ENCODE data around the gene NF2. TPM values are rescaled to one million over a fixed set of nuclear protein-coding genes. Genes with fewer than 3 reads are reported as not detected.

The NF2 gene
- total RNA-seq, 1 donor from 2014 or later, result 35.4 TPM

DNA sequence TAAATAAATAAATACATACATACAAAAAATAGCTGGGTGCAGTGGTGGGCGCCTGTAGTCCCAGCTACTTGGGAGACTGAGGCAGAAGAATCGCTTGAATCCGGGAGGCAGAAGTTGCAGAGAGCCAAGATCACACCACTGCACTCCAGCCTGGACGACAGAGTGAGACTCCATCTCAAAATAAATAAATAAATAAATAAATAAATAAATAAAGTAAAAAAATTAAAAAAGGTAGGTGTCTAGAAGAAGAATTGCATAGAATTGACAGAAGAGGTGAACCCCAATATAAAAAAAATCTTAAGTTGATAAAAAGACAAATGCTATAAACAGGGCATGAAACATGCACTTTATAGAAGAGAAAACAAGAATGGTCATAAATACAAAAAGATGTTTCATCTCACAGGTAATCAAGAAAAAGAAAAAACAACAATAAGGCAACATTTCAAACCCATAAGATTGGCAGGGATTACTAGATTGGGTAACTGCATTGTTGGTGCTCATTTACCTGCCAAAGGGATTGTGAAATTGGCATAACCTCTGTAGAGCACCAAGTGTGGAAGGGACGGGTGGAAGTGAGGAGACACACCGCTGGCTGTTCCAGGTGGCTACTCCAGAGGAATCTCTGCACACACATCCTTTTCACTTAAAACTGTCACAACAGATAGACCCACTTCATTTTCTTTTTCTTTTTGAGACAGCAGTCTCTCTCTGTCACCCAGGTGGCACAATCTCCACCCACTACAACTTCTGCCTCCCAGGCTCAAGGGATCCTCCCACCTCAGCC is 44.7 kb downstream of the NF2 start:
- Mint-ChIP-seq H3K9me3 (ENCODE audit: unreplicated experiment) (no peaks in the 10 kb centered on the region), H3K27ac (ENCODE audit: unreplicated experiment) (no peak overlapping the region), H3K4me1 (ENCODE audit: low read depth, unreplicated experiment) (no peaks in the 10 kb centered on the region), H3K27me3 (ENCODE audit: unreplicated experiment) (peaks cover 1% of the 10 kb centered on the region), H3K36me3 (ENCODE audit: unreplicated experiment) (peaks cover 9% of the 10 kb centered on the region), H3K4me3 (ENCODE audit: unreplicated experiment) (no peak overlapping the region)
- DNase-seq, result no peak
- no peak for TF ChIP-seq CTCF (IDR thresholded peaks at IDR 0.05; ENCODE audit: partially characterized antibody, unreplicated experiment)

GRCh38 chr22:29650370-29650769 is 46.9 kb downstream of the NF2 start:
- no peak overlapping the region for H3K4me3 Mint-ChIP-seq (ENCODE audit: unreplicated experiment)
- peaks cover 9% of the 10 kb centered on the region for H3K4me1 Mint-ChIP-seq (ENCODE audit: low read depth, unreplicated experiment)
- no peak overlapping the region for H3K27ac Mint-ChIP-seq (ENCODE audit: unreplicated experiment)
- DNase-seq, result no peak
- no peaks in the 10 kb centered on the region for H3K9me3 Mint-ChIP-seq (ENCODE audit: unreplicated experiment)
- H3K36me3 Mint-ChIP-seq (ENCODE audit: unreplicated experiment), result peaks cover 3% of the 10 kb centered on the region
- peaks cover 1% of the 10 kb centered on the region for H3K27me3 Mint-ChIP-seq (ENCODE audit: unreplicated experiment)
- no peak for TF ChIP-seq CTCF (IDR thresholded peaks at IDR 0.05; ENCODE audit: partially characterized antibody, unreplicated experiment)

GRCh38 chr22:29651652-29652051 is 48.2 kb downstream of the NF2 start:
- Mint-ChIP-seq H3K4me3 (ENCODE audit: unreplicated experiment) (no peak overlapping the region), H3K4me1 (ENCODE audit: low read depth, unreplicated experiment) (peaks cover 9% of the 10 kb centered on the region), H3K9me3 (ENCODE audit: unreplicated experiment) (no peaks in the 10 kb centered on the region), H3K27ac (ENCODE audit: unreplicated experiment) (no peak overlapping the region), H3K27me3 (ENCODE audit: unreplicated experiment) (peaks cover 1% of the 10 kb centered on the region), H3K36me3 (ENCODE audit: unreplicated experiment) (no peaks in the 10 kb centered on the region)
- no peak for DNase-seq
- TF ChIP-seq CTCF (IDR thresholded peaks at IDR 0.05; ENCODE audit: partially characterized antibody, unreplicated experiment), result no peak

GRCh38 chr22:29654420-29654819 is 51.0 kb downstream of the NF2 start:
- H3K4me1 Mint-ChIP-seq (ENCODE audit: low read depth, unreplicated experiment), result peaks cover 12% of the 10 kb centered on the region
- H3K36me3 Mint-ChIP-seq (ENCODE audit: unreplicated experiment), result no peaks in the 10 kb centered on the region
- H3K27ac Mint-ChIP-seq (ENCODE audit: unreplicated experiment), result no peak overlapping the region
- no peaks in the 10 kb centered on the region for H3K9me3 Mint-ChIP-seq (ENCODE audit: unreplicated experiment)
- no peak for DNase-seq
- no peaks in the 10 kb centered on the region for H3K27me3 Mint-ChIP-seq (ENCODE audit: unreplicated experiment)
- no peak for TF ChIP-seq CTCF (IDR thresholded peaks at IDR 0.05; ENCODE audit: partially characterized antibody, unreplicated experiment)
- H3K4me3 Mint-ChIP-seq (ENCODE audit: unreplicated experiment), result no peak overlapping the region

DNA sequence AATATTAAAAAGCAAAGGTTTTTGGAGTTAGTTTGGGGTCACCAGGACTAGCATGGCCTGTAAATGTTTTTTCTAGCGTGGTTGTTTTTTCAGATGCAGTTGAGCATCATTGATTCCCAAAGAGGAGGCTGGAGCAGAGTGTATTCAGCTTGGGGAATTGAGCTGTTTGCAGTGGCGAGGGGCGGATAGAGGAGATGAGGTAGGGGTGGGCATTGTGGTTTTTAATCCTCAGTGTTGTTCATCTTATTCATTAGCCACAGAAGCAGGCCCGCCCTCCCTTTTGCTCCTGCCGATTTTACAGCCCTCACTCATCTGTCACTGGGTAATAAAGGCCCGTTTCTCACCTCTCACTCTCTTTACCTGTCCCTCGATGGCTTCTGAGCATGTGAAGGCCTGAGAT is 51.4 kb downstream of the NF2 start:
- Mint-ChIP-seq H3K36me3 (ENCODE audit: unreplicated experiment) (no peaks in the 10 kb centered on the region), H3K4me1 (ENCODE audit: low read depth, unreplicated experiment) (peaks cover 12% of the 10 kb centered on the region), H3K27ac (ENCODE audit: unreplicated experiment) (peak overlapping the region; percentile 23), H3K27me3 (ENCODE audit: unreplicated experiment) (no peaks in the 10 kb centered on the region), H3K9me3 (ENCODE audit: unreplicated experiment) (peaks cover under 1% of the 10 kb centered on the region), H3K4me3 (ENCODE audit: unreplicated experiment) (no peak overlapping the region)
- DNase-seq, result no peak
- TF ChIP-seq CTCF (IDR thresholded peaks at IDR 0.05; ENCODE audit: partially characterized antibody, unreplicated experiment), result no peak

Measured in glutamatergic neuron (in vitro differentiated cells).